Stimulated activated naive B cell treated with anti-CD40 and anti-IgM and Interleukin-4, amounts not matched to agents 10 μg/mL and 1 μg/mL and 100 μg/mL, for 72 hours (primary cell): ENCODE data around the gene SRCAP.
"Not testable (repeated sequence)": the region's sequence is repeated elsewhere in the genome, so short reads cannot be mapped to it uniquely, and the experiment has no call there.

Experiments used
- ATAC-seq, 2 donors: fragments of 150-1000 bp; cut with Tn5 transposase; replicated peaks; 2 replicates each; pipeline ENCODE4 v1.10.0; 2021; ENCODE audit warnings: moderate library complexity in 1 of 2
- DNase-seq: peaks from one replicate; pipeline ENCODE4 v3.0.0; 2021
- H3K27ac Mint-ChIP-seq: one replicate; pipeline ENCODE4 v1.8.0; 2022; ENCODE audit warnings: mild to moderate bottlenecking, mixed read lengths
- H3K27me3 Mint-ChIP-seq, 2 donors: one replicate each; pipeline ENCODE4 v1.8.0; 2022; ENCODE audit warnings: mixed read lengths in 2 of 2
- H3K36me3 Mint-ChIP-seq, 2 donors: one replicate each; pipeline ENCODE4 v1.8.0; 2022; ENCODE audit warnings: mixed read lengths in 2 of 2, mild to moderate bottlenecking in 1 of 2
- H3K4me1 Mint-ChIP-seq, 2 donors: one replicate each; pipeline ENCODE4 v1.8.0; 2022; ENCODE audit warnings: mixed read lengths in 2 of 2, mild to moderate bottlenecking in 1 of 2
- H3K4me3 Mint-ChIP-seq, 2 donors: one replicate each; pipeline ENCODE4 v1.8.0; 2022; ENCODE audit warnings: mild to moderate bottlenecking in 2 of 2, mixed read lengths in 2 of 2, moderate library complexity in 1 of 2
- H3K9me3 Mint-ChIP-seq, 2 donors: one replicate each; pipeline ENCODE4 v1.8.0; 2022; ENCODE audit warnings: mixed read lengths in 2 of 2, mild to moderate bottlenecking in 1 of 2

Gene SRCAP

GRCh38 chr16:30669026-30669902 lies 29.7 kb upstream of the SRCAP start:
- Mint-ChIP-seq H3K27ac (peak overlapping the region; percentile 80), H3K36me3 (peaks cover 35 to 50% of the 10 kb centered on the region in 2 donors), H3K27me3 (no peaks in the 10 kb centered on the region), H3K4me3 (no peak overlapping the region), H3K9me3 (no peaks in the 10 kb centered on the region), H3K4me1 (peaks cover 10 to 29% of the 10 kb centered on the region in 2 donors)
- DNase-seq = no peak
- no peak for ATAC-seq

DNA sequence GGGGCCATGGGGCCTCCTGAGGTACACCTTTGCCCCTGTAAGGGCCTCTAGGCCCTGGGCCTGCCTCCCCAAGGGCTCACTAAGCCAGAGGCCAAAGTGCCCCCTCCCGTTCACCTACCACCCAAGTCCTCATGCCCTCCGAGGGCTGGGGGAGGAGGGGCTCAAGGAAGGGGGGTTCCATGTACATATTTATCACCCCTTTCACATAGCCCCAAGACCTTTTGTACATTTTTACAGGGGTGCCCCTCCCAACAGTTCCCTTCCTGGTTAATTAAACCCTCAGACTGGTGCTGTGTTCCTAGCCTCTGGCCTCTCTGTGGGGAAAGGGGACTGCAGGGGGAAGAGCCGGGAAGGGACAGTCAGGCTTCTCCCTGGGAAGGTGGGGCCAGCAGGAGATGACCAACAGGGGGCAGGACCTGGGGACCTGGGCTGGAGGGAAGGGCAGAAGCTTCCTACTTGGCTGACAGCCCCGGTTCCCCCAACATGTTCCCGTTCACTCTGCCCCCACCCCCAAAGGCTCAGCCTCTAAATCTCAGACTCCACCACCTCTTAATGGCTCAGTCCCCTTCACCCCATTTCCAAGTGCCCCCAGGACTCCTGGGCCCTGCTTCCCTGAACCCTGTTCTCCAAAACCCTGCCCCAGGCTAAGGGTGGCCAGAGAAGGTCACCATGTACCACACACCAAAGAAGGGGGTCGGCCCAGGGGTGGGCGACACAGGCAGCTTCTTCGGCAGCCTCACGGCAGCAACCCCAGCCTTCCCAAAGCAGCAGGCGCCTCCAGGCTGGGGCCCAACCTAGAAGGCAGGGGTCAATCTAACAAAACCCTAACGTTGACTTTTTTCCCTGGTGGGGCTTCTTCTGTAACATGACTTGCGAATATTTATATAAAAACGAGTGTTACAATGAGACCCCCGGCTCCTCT lies 28.8 kb upstream of the SRCAP start:
- Mint-ChIP-seq H3K36me3 (peaks cover 29 to 44% of the 10 kb centered on the region in 2 donors), H3K4me1 (peaks cover 7 to 23% of the 10 kb centered on the region in 2 donors), H3K4me3 (no peak overlapping the region), H3K27me3 (no peaks in the 10 kb centered on the region), H3K27ac (peak overlapping the region; percentile 42), H3K9me3 (no peaks in the 10 kb centered on the region)
- no peak for ATAC-seq
- no peak for DNase-seq

DNA sequence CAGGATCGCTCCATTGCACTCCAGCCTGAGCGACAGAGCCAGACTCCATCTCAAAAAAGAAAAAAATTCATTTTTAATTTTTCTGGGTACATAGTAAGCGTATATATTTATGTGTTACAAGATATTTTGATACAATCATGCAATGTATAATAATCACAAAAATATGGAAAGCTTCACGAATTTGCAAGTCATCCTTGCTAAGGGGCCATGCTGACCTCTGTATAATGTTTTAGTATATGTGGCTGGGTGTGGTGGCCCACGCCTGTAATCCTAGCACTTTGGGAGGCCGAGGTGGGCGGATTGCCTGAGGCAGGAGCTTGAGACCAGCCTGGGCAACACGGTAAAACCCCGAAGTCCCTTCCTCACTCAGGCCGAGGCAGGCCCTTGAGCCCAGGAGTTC lies 23.8 kb upstream of the SRCAP start:
- Mint-ChIP-seq H3K27me3 (no peaks in the 10 kb centered on the region), H3K4me1 (peaks cover 0 to 4% of the 10 kb centered on the region in 2 donors), H3K9me3 (no peaks in the 10 kb centered on the region), H3K27ac (no peak overlapping the region), H3K4me3 (no peak overlapping the region), H3K36me3 (peaks cover 0 to 13% of the 10 kb centered on the region in 2 donors)
- DNase-seq = no peak
- no peak for ATAC-seq

- H3K27ac Mint-ChIP-seq = no peak overlapping the region
- no peak overlapping the region for H3K4me3 Mint-ChIP-seq
- DNase-seq (no peak), ATAC-seq (no peak)
- H3K36me3 Mint-ChIP-seq = no peaks in the 10 kb centered on the region
- no peaks in the 10 kb centered on the region for H3K27me3 Mint-ChIP-seq
- H3K9me3 Mint-ChIP-seq = no peaks in the 10 kb centered on the region
- H3K4me1 Mint-ChIP-seq = peaks cover 0 to 3% of the 10 kb centered on the region in 2 donors
These were observed 20.9 kb upstream of the SRCAP start for GRCh38 chr16:30677931-30678585.

- no peak overlapping the region for H3K4me3 Mint-ChIP-seq
- H3K36me3 Mint-ChIP-seq = no peaks in the 10 kb centered on the region
- H3K4me1 Mint-ChIP-seq = peaks cover 0 to 3% of the 10 kb centered on the region in 2 donors
- H3K27me3 Mint-ChIP-seq = no peaks in the 10 kb centered on the region
- ATAC-seq (no peak), DNase-seq (no peak)
- no peaks in the 10 kb centered on the region for H3K9me3 Mint-ChIP-seq
- H3K27ac Mint-ChIP-seq = no peak overlapping the region
These were observed 20.4 kb upstream of the SRCAP start for GRCh38 chr16:30678586-30678970.

- DNase-seq (no peak), ATAC-seq (no peak)
- H3K27me3 Mint-ChIP-seq = no peaks in the 10 kb centered on the region
- H3K36me3 Mint-ChIP-seq = no peaks in the 10 kb centered on the region
- no peaks in the 10 kb centered on the region for H3K9me3 Mint-ChIP-seq
- no peak overlapping the region for H3K4me3 Mint-ChIP-seq
- H3K27ac Mint-ChIP-seq = no peak overlapping the region
- H3K4me1 Mint-ChIP-seq = peaks cover 0 to 5% of the 10 kb centered on the region in 2 donors
These were observed 18.6 kb upstream of the SRCAP start for GRCh38 chr16:30680326-30680725.

DNA sequence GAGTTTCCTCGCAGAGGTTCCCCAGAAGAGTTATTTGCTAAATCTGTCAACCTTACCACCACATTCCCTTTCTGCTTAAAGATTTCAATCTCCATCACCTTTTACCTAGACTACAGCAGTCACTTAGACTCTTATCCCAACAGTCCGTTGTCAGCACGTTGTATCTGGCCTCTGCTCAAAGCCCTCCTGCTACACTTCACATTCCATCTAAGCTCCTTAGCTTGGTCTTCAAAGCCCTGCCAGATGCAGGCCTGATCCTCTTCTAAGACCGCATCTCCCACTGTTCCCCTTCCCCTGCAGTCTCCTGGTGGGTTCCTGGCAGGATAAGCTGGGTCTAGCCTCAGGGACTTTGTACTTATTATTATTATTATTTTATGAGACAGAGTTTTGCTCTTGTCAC lies 10.3 kb upstream of the SRCAP start:
- no peak for DNase-seq
- H3K4me3 Mint-ChIP-seq = no peak overlapping the region
- peaks cover 9 to 13% of the 10 kb centered on the region in 2 donors for H3K4me1 Mint-ChIP-seq
- no peaks in the 10 kb centered on the region for H3K9me3 Mint-ChIP-seq
- no peak for ATAC-seq
- no peaks in the 10 kb centered on the region for H3K27me3 Mint-ChIP-seq
- no peaks in the 10 kb centered on the region for H3K36me3 Mint-ChIP-seq
- no peak overlapping the region for H3K27ac Mint-ChIP-seq

DNA sequence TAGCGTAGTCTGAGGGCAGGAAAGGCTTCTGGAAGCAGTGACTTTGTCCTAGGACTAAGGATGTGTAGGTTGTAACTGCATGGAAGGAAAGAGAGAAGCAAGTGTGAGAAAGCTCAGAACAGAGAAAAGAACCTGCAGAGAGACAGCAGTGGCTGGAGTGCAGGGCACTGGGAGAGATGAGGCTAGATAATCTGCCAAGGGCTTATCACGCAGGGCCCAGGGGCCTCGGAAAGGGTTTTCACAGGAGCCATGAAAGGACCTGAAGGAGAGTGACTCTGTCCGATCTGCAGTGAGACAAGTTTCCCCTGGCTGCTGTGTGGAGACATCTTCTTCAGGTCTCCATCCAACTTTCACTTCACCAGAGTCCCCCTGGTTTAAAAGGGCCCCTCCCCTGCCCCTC lies 7.1 kb upstream of the SRCAP start:
- H3K4me1 Mint-ChIP-seq = peaks cover 11 to 17% of the 10 kb centered on the region in 2 donors
- H3K4me3 Mint-ChIP-seq = no peak overlapping the region
- no peak for ATAC-seq
- DNase-seq = no peak
- H3K9me3 Mint-ChIP-seq = no peaks in the 10 kb centered on the region
- no peaks in the 10 kb centered on the region for H3K36me3 Mint-ChIP-seq
- H3K27me3 Mint-ChIP-seq = no peaks in the 10 kb centered on the region
- H3K27ac Mint-ChIP-seq = no peak overlapping the region

DNA sequence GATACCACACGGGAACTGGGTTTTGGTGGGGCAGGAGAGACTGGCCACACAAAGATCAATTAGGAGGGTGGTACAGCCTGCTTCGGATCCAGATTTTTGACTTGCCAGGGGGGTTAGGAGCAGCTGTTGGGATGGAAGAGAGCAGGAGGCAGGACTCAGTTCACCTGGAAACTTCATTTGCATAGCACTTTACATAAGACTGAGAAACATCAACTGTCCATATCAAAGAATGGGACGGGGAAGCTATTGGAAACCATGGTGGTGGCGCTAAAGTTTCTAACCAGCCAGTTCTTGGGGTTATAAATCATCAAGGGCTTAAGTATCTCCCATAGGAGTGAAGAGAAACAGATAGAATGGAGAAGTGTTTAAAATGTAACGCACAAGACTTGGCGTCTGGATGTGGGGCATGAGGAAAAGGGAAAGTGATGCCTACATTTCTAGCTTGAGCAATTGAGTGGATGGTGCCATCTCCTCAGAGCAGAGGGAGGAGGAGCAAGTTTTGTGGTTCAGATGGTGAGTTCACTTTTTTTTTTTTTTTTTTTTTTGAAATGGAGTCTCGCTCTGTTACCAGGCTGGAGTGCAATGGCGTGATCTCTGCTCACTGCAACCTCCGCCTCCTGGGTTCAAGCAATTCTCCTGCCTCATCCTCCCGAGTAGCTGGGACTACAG lies 6.4 kb upstream of the SRCAP start:
- DNase-seq (no peak), ATAC-seq (no peak)
- no peak overlapping the region for H3K27ac Mint-ChIP-seq
- H3K9me3 Mint-ChIP-seq = no peaks in the 10 kb centered on the region
- no peaks in the 10 kb centered on the region for H3K27me3 Mint-ChIP-seq
- H3K4me3 Mint-ChIP-seq = no peak overlapping the region
- H3K36me3 Mint-ChIP-seq = no peaks in the 10 kb centered on the region
- peaks cover 15 to 22% of the 10 kb centered on the region in 2 donors for H3K4me1 Mint-ChIP-seq

DNA sequence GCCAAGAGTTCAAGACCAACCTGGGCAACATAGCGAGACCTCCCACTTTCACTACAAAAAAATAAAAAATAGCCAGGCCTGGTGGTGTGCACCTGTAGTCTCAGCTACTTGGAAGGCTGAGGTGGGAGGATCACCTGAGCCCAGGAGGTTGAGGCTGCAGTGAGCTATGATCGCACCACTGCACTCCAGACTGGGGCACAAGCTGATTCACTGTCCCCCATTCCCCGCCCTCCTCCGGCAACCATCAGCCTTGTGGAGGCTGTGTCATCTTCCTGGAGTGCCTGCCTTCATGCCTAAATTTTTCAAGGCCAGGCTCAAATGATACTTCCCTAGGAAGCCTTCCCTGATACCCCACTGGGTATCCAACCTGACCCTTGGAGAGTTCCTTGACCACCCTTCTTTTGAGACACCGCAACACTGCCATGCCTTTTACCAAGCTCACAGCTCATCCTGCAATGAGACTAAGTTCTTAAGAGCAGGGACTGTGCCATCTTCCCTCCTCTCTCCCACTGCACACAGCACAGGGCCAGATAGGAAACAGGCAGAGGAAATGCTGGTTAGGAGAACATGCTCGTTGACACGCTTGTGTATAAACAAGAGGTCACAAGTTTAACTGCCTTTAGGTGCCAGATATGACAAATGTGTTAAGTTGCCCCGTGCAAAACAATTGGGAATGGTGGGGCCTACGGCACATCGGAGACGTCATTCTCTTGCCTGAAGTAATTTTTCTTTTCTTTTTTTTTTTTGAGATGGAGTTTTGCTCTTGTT lies 3.9 kb upstream of the SRCAP start:
- Mint-ChIP-seq H3K4me1 (peaks cover 25 to 37% of the 10 kb centered on the region in 2 donors), H3K27ac (no peak overlapping the region), H3K9me3 (no peaks in the 10 kb centered on the region), H3K36me3 (peaks cover 5 to 19% of the 10 kb centered on the region in 2 donors), H3K4me3 (no peak overlapping the region), H3K27me3 (no peaks in the 10 kb centered on the region)
- ATAC-seq (no peak), DNase-seq (no peak)

DNA sequence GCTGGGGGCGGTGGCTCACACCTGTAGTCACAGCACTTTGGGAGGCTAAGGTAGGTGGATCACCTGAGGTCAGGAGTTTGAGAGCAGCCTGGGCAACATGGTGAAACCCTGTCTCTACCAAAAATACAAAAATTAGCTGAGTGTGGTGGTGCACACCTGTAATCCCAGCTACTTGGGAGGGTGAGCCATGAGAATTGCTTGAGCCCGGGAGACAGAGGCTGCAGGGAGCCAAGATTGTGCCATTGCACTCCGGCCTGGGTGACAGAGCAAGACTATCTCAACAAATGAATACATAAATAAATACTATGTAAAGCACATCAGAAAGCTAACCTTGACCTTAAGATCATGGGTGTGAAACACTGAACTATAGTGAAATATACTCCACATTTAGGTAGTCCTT lies 2.3 kb upstream of the SRCAP start:
- not testable (repeated sequence) for ATAC-seq, H3K9me3 Mint-ChIP-seq, H3K27me3 Mint-ChIP-seq, H3K4me3 Mint-ChIP-seq, DNase-seq, H3K27ac Mint-ChIP-seq
- H3K4me1 Mint-ChIP-seq = peaks cover 29 to 46% of the 10 kb centered on the region in 2 donors
- H3K36me3 Mint-ChIP-seq = peaks cover 10 to 25% of the 10 kb centered on the region in 2 donors

DNA sequence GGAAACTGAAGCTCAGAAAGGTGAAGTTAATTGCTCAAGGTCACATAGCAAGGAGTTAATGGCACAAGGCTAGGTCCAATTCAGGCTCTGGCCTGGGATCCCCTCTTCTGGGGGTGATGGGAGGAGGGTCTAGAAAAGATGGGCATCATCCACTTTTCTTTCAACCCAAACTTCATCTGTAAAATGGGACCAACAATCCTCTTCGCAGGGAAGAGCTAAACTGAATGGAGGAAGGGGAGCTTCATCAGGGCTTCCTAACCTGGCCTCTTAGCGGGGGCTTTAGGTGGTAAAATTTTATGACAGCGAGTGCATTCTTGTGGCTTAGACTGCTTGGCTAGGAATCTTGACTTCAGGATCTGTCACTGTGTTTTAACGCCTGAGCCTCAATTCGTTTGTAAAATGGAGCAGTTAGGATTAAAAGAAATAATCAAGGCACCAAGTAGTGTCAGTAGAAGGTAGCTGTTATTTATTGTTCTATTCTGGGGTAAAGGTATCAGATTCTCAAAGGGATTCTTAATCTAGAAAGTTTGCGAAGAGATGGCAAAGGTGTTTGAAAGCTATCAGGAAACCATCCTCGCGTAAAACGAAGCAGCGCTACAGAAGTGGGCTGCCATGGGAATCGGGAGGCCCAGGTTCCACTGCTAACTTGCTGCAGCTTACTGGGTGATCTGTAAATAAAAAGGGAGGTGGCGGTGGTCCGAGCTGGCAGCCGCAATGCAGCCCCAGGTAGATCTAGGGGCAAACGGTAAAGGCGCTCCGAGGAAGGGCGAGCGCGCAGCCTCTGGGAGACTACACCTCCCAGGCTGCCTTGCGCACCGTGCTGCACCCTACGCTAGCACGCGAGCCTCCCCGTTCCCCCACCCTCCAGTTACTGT lies 1.5 kb upstream of the SRCAP start:
- peak; percentile 89 to 92 for ATAC-seq
- peaks cover 10 to 26% of the 10 kb centered on the region in 2 donors for H3K36me3 Mint-ChIP-seq
- H3K27ac Mint-ChIP-seq = peak overlapping the region; percentile 100
- H3K9me3 Mint-ChIP-seq = no peaks in the 10 kb centered on the region
- no peaks in the 10 kb centered on the region for H3K27me3 Mint-ChIP-seq
- H3K4me3 Mint-ChIP-seq = peak overlapping the region; percentile 95 to 98
- peaks cover 29 to 46% of the 10 kb centered on the region in 2 donors for H3K4me1 Mint-ChIP-seq
- no peak for DNase-seq
